ENCODE data around the gene SCUBE1.

GRCh38 chr22:43346521-43346929 is 3.4 kb upstream of the SCUBE1 start:
- TF ChIP-seq POLR2A (IDR thresholded peaks at IDR 0.05; ENCODE audit: borderline replicate concordance, extremely low read depth, insufficient read depth, insufficient read length) = no peak
- no peak for TF ChIP-seq ZBTB33 (IDR thresholded peaks at IDR 0.05; ENCODE audit: extremely low read depth, insufficient replicate concordance, low read length)
- peak; percentile 68 to 88 (median 70); a peak in 5 of 6 replicates for TF ChIP-seq CTCF (IDR thresholded peaks at IDR 0.05 in 2 of 3, conservative IDR thresholded peaks at IDR 0.05 in 1 of 3; ENCODE audit: borderline replicate concordance in 1 of 3, insufficient read depth in 1 of 3, low read depth in 2 of 3, low read length in 2 of 3)
- TF ChIP-seq POLR2AphosphoS5 (IDR thresholded peaks at IDR 0.05; ENCODE audit: low read depth, low read length) = no peak
- peak; percentile 76 for TF ChIP-seq RAD21 (IDR thresholded peaks at IDR 0.05; ENCODE audit: low read depth)
- TF ChIP-seq, protein P1, sequence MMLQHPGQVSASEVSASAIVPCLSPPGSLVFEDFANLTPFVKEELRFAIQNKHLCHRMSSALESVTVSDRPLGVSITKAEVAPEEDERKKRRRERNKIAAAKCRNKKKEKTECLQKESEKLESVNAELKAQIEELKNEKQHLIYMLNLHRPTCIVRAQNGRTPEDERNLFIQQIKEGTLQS (IDR thresholded peaks at IDR 0.05) = no peak
- TF ChIP-seq ELF1 (IDR thresholded peaks at IDR 0.05; ENCODE audit: borderline replicate concordance, low read depth) = no peak
- no peak for TF ChIP-seq JUND (IDR thresholded peaks at IDR 0.05)
- TF ChIP-seq EGR1 (IDR thresholded peaks at IDR 0.05; ENCODE audit: low read depth) = no peak

Data from HCT116 (cell line).